Mesendoderm (in vitro differentiated cells): ENCODE measurements around the gene CFAP61.

Experiments
- DNase-seq: peaks from one replicate; pipeline ENCODE4 v3.0.0; 2013
- H2AK5ac ChIP-seq: 2 replicates; pipeline ENCODE4 v1.6.1; 2013; ENCODE audit warnings: low read length, inconsistent platforms
- H2BK120ac ChIP-seq: 2 replicates; pipeline ENCODE4 v1.6.1; 2013; ENCODE audit warnings: low read depth, mild to moderate bottlenecking, low read length, moderate library complexity, mixed read lengths
- H2BK15ac ChIP-seq: replicated peaks from 2 replicates; pipeline ENCODE4 v1.6.1; 2013; ENCODE audit warnings: low read depth, mild to moderate bottlenecking, moderate library complexity
- H2BK5ac ChIP-seq: 2 replicates; pipeline ENCODE4 v1.6.1; 2013; ENCODE audit warnings: low read length, inconsistent platforms
- H3K18ac ChIP-seq: 2 replicates; pipeline ENCODE4 v1.6.1; 2013; ENCODE audit warnings: mild to moderate bottlenecking, low read length, mixed read lengths
- H3K23ac ChIP-seq: one replicate; pipeline ENCODE4 v1.6.1; 2013; ENCODE audit warnings: low read length
- H3K27ac ChIP-seq: 2 replicates; pipeline ENCODE4 v1.5.1; 2013; ENCODE audit warnings: low read depth, mild to moderate bottlenecking, inconsistent platforms, low read length, moderate library complexity
- H3K27me3 ChIP-seq: 2 replicates; pipeline ENCODE4 v1.6.1; 2013; ENCODE audit warnings: low read length, control low read depth, mild to moderate bottlenecking, inconsistent platforms; ENCODE audit not compliant: insufficient read depth, poor library complexity
- H3K36me3 ChIP-seq: 2 replicates; pipeline ENCODE4 v1.6.1; 2013; ENCODE audit warnings: low read length, inconsistent platforms; ENCODE audit not compliant: control insufficient read depth, insufficient read depth
- H3K4ac ChIP-seq: one replicate; pipeline ENCODE4 v1.6.1; 2013; ENCODE audit warnings: low read depth, mild to moderate bottlenecking, low read length, moderate library complexity
- H3K4me1 ChIP-seq: 2 replicates; pipeline ENCODE4 v1.6.1; 2013; ENCODE audit warnings: low read depth, low read length, inconsistent platforms; ENCODE audit not compliant: control insufficient read depth
- H3K4me2 ChIP-seq: 2 replicates; pipeline ENCODE4 v1.6.1; 2013; ENCODE audit warnings: low read length
- H3K4me3 ChIP-seq: 2 replicates; pipeline ENCODE4 v1.5.1; 2013; ENCODE audit warnings: mild to moderate bottlenecking, low read length
- H3K56ac ChIP-seq: one replicate; pipeline ENCODE4 v1.6.1; 2013; ENCODE audit warnings: low read length
- H3K79me1 ChIP-seq: 2 replicates; pipeline ENCODE4 v1.6.1; 2013; ENCODE audit warnings: low read length, inconsistent platforms
- H3K79me2 ChIP-seq: 2 replicates; pipeline ENCODE4 v1.6.1; 2013; ENCODE audit warnings: mild to moderate bottlenecking, low read length; ENCODE audit not compliant: control insufficient read depth, insufficient read depth
- H3K9ac ChIP-seq: 2 replicates; pipeline ENCODE4 v1.6.1; 2013; ENCODE audit warnings: low read length, inconsistent platforms
- H4K5ac ChIP-seq: one replicate; pipeline ENCODE4 v1.6.1; 2013; ENCODE audit warnings: low read length
- H4K8ac ChIP-seq: one replicate; pipeline ENCODE4 v1.6.1; 2013; ENCODE audit warnings: low read depth, mild to moderate bottlenecking, control low read depth, low read length, moderate library complexity
- WGBS: extraction: QIAGEN DNeasy Blood & Tissue Kit; methylation state at CpG from one replicate; pipeline ENCODE4 v1.1.7; 2013; ENCODE audit warnings: low lambda C conversion rate, missing lambda C conversion rate; ENCODE audit not compliant: insufficient coverage; ENCODE audit errors: extremely low coverage; 5-methylcytosine and 5-hydroxymethylcytosine counted together

The CFAP61 gene

DNA sequence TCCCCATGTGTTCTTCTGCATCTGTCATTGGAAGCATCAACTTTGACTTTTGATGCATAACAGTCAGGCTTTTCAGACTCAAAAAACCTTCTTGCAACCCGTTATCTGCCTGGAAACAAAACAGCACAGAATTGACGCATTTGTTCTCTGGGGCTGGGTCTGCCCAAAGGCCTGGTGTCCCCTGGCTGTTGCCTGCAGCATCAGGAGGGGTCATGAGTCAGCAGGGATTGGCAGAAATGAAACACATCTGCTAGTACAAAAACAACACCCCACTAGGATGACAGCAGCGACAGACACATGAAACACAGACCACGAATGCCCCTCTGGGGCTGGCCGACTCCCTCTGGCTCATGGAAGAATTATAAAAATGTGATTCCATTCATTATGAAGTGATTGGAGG is 158.0 kb downstream of the CFAP61 start:
- Histone ChIP-seq H2AK5ac (no peak overlapping the region), H3K27ac (no peak overlapping the region), H2BK120ac (no peak overlapping the region), H3K56ac (no peak overlapping the region), H4K8ac (no peak overlapping the region), H2BK5ac (no peak overlapping the region), H3K4me1 (no peaks in the 10 kb centered on the region), H3K23ac (no peak overlapping the region), H4K5ac (no peak overlapping the region), H3K36me3 (no peaks in the 10 kb centered on the region), H3K9ac (no peak overlapping the region), H3K79me1 (no peaks in the 10 kb centered on the region), H3K18ac (no peak overlapping the region), H3K27me3 (no peaks in the 10 kb centered on the region), H2BK15ac (no peak overlapping the region), H3K4me3 (no peak overlapping the region), H3K4me2 (no peak overlapping the region), H3K4ac (no peak overlapping the region), H3K79me2 (no peaks in the 10 kb centered on the region)
- no CpG with 5 or more reads among the region's 5 CpGs for WGBS
- no peak for DNase-seq

DNA sequence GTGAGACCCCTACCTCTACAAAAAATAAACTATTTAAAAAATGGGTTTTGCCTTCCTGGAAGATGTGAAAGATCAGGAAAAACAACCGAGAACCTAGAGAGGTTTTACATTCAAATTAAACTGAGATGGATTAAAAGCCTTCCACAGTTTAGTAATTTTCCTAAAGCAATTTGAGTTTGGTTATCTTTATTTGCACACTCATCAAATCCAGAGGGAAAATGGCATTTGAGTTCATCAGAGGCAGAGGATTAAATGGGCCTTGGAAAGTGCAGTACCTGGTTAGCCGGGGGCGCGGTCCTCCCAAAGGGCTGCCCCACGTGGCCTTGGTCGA is 158.6 kb downstream of the CFAP61 start:
- no peaks in the 10 kb centered on the region for H3K27me3 ChIP-seq
- H2AK5ac ChIP-seq: no peak overlapping the region
- H3K4ac ChIP-seq: no peak overlapping the region
- no peak overlapping the region for H3K18ac ChIP-seq
- H3K79me2 ChIP-seq: no peaks in the 10 kb centered on the region
- no peak overlapping the region for H3K56ac ChIP-seq
- H3K4me1 ChIP-seq: no peaks in the 10 kb centered on the region
- WGBS: no CpG with 5 or more reads among the region's 6 CpGs
- no peak overlapping the region for H3K4me3 ChIP-seq
- H3K23ac ChIP-seq: no peak overlapping the region
- H3K36me3 ChIP-seq: no peaks in the 10 kb centered on the region
- H3K27ac ChIP-seq: no peak overlapping the region
- H2BK120ac ChIP-seq: no peak overlapping the region
- H3K4me2 ChIP-seq: no peak overlapping the region
- no peak overlapping the region for H2BK15ac ChIP-seq
- H2BK5ac ChIP-seq: no peak overlapping the region
- H4K5ac ChIP-seq: no peak overlapping the region
- H3K9ac ChIP-seq: no peak overlapping the region
- DNase-seq: no peak
- H4K8ac ChIP-seq: no peak overlapping the region
- no peaks in the 10 kb centered on the region for H3K79me1 ChIP-seq

DNA sequence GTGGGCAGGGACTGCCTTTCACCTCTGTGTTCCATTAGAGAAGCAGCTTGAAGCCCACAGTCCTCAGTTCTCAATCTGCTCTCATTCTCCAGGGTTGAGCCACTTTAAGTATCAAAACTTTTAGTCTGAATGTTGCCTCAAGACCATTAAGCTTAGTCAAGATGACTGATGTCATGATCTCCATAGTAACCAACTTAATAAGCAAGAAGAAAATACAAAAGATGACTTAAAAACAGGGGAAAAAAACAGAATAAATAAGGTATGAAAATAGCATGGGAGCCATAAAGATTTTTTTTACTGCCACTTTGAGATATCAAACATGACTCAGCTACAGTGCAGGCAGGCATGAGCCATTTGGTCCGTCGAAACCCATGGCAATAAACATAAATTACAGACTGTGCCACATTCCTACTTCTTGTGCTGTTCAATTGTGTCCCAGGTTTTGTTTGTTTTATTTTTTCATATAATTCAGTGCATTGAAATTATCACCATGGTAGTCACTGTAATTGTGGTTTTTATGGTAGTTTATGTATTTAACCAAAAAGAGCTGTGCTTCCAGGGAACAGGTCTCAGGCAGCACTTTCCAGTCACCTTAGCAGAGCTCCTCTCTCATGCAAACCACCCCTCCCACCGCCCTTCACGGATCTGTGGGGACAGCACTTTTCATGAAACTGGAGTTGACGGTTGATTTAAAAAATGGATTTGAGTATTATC is 159.1 kb downstream of the CFAP61 start:
- no peaks in the 10 kb centered on the region for H3K79me1 ChIP-seq
- no peak overlapping the region for H3K4me2 ChIP-seq
- H3K27ac ChIP-seq: no peak overlapping the region
- no peak overlapping the region for H2BK5ac ChIP-seq
- no peak overlapping the region for H3K9ac ChIP-seq
- no peak overlapping the region for H3K23ac ChIP-seq
- H3K36me3 ChIP-seq: no peaks in the 10 kb centered on the region
- H3K4ac ChIP-seq: no peak overlapping the region
- H4K5ac ChIP-seq: no peak overlapping the region
- no peak overlapping the region for H2BK15ac ChIP-seq
- H2BK120ac ChIP-seq: no peak overlapping the region
- no peak overlapping the region for H3K4me3 ChIP-seq
- no peaks in the 10 kb centered on the region for H3K4me1 ChIP-seq
- H3K79me2 ChIP-seq: no peaks in the 10 kb centered on the region
- no peak overlapping the region for H3K18ac ChIP-seq
- DNase-seq: no peak
- no peaks in the 10 kb centered on the region for H3K27me3 ChIP-seq
- no peak overlapping the region for H3K56ac ChIP-seq
- H4K8ac ChIP-seq: no peak overlapping the region
- H2AK5ac ChIP-seq: no peak overlapping the region
- WGBS: no CpG with 5 or more reads among the region's 5 CpGs

DNA sequence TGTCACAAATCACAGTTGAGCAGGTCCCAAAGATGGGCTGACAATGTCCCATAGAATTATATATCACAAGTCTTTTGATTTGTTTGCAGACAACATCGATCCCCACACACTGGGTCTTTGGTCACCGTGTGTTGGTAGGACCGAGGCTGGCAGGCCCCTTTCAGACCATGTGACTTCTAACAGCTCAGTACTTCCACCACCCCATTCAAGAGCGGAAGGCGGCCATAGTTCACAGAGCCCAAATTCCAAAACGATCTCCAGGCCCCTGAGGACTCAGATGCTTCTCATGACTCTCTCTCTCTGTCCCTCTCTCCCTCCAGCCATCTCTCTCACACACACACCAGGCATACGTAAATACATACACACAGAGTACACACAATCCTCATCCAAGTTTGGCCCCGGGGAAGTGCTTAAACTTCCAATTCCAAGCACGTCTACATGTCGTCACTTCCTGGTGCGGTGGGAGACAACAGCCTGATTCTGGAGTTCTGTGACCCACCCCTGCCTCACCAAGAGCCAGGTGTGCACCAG is 159.7 kb downstream of the CFAP61 start:
- Histone ChIP-seq H3K9ac (no peak overlapping the region), H3K23ac (no peak overlapping the region), H2BK120ac (no peak overlapping the region), H4K8ac (no peak overlapping the region), H3K27me3 (no peaks in the 10 kb centered on the region), H3K56ac (no peak overlapping the region), H2AK5ac (no peak overlapping the region), H3K4ac (no peak overlapping the region), H3K18ac (no peak overlapping the region), H3K4me2 (no peak overlapping the region), H2BK5ac (no peak overlapping the region), H4K5ac (no peak overlapping the region), H2BK15ac (no peak overlapping the region), H3K27ac (no peak overlapping the region), H3K79me1 (no peaks in the 10 kb centered on the region), H3K36me3 (no peaks in the 10 kb centered on the region), H3K4me1 (no peaks in the 10 kb centered on the region), H3K79me2 (no peaks in the 10 kb centered on the region), H3K4me3 (no peak overlapping the region)
- no CpG with 5 or more reads among the region's 11 CpGs for WGBS
- DNase-seq: no peak

DNA sequence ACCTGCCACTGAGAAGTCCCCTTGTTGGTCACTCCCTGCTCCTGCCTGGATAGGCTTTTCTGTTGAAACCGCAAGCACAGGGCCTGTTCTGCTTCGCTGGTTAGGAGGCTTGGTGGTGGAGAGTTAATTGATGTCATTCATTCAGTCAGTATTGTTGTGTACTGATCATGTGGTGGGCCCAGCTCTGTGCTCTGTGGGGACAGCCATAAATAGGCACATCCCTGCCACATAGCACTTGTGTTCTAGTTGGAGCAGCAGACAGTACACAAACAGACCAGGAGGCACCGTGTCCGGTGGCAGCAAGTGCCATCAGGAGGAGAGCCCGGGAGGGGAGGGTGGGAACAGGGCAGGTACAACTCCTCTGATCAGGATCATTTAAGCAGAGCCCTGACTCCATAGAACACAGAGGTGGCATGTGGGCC is 160.4 kb downstream of the CFAP61 start:
- no peak overlapping the region for H3K4me3 ChIP-seq
- no peaks in the 10 kb centered on the region for H3K4me1 ChIP-seq
- H2BK5ac ChIP-seq: no peak overlapping the region
- H3K27me3 ChIP-seq: no peaks in the 10 kb centered on the region
- no peaks in the 10 kb centered on the region for H3K36me3 ChIP-seq
- no peak for DNase-seq
- H4K5ac ChIP-seq: no peak overlapping the region
- H3K4ac ChIP-seq: no peak overlapping the region
- H3K56ac ChIP-seq: no peak overlapping the region
- H3K9ac ChIP-seq: no peak overlapping the region
- no peaks in the 10 kb centered on the region for H3K79me2 ChIP-seq
- H3K79me1 ChIP-seq: no peaks in the 10 kb centered on the region
- H3K4me2 ChIP-seq: no peak overlapping the region
- no peak overlapping the region for H2AK5ac ChIP-seq
- WGBS: no CpG with 5 or more reads among the region's 5 CpGs
- H3K23ac ChIP-seq: no peak overlapping the region
- H4K8ac ChIP-seq: no peak overlapping the region
- H3K18ac ChIP-seq: no peak overlapping the region
- no peak overlapping the region for H2BK120ac ChIP-seq
- H2BK15ac ChIP-seq: no peak overlapping the region
- H3K27ac ChIP-seq: no peak overlapping the region
